A549 (cell line): Measurements from ENCODE around the gene MYRF.

Experiments used
- CTCF ChIP-seq: fragments of >200 bp; sonication (Bioruptor Twin); formaldehyde crosslinking; IDR thresholded peaks from 3 replicates; pipeline ENCODE4 v1.5.1; 2016
- HOXA7 ChIP-seq: fragments of 250-450 bp; sonication (Bioruptor Pico); IDR thresholded peaks from 2 replicates; pipeline ENCODE4 v1.5.0; 2020; ENCODE audit warnings: mild to moderate bottlenecking, moderate library complexity
- MAFK ChIP-seq: fragments of 450-650 bp; IDR thresholded peaks from 2 replicates; pipeline ENCODE4 v1.6.1; 2014; ENCODE audit not compliant: partially characterized antibody
- RFX5 ChIP-seq: fragments of 450-650 bp; IDR thresholded peaks from 2 replicates; pipeline ENCODE4 v1.7.1; 2014; ENCODE audit warnings: antibody characterized with exemption, mild to moderate bottlenecking, moderate library complexity
- TF ChIP-seq, protein P1 (sequence below): IDR thresholded peaks from 2 replicates; pipeline ENCODE4 v1.6.1; 2012; ENCODE audit warnings: low read depth, borderline replicate concordance
- TF ChIP-seq, protein P2 (sequence below): fragments of >200 bp; sonication (Bioruptor Twin); formaldehyde crosslinking; IDR thresholded peaks from 2 replicates; pipeline ENCODE4 v1.6.1; 2016

DNA sequence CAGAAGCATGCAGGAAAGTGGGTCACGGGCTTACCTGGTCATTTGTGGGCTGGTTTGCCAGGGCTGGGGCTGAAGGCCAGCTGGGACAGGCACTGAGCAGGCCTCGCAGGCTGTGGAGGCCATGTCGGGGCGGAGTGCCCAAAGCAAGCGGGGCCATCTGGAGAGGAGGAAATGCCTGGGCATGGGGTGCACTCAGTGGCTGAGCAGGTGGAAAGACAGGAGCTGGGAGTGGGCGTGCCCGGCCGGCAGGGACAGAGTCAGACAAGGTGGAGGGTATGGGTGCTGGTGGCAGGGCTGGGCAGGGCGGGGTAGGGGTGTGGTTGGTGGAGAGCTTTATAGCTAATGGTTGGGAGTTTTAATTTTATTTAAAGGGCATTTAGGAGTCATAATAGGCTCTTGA is 44.9 kb upstream of the MYRF start:
- no peak for TF ChIP-seq CTCF
- no peak for TF ChIP-seq MAFK
- TF ChIP-seq RFX5 = no peak
- TF ChIP-seq, protein P1, sequence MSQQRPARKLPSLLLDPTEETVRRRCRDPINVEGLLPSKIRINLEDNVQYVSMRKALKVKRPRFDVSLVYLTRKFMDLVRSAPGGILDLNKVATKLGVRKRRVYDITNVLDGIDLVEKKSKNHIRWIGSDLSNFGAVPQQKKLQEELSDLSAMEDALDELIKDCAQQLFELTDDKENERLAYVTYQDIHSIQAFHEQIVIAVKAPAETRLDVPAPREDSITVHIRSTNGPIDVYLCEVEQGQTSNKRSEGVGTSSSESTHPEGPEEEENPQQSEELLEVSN = no peak
- no peak for TF ChIP-seq HOXA7 (CRISPR knock-in tag)
- TF ChIP-seq, protein P2, sequence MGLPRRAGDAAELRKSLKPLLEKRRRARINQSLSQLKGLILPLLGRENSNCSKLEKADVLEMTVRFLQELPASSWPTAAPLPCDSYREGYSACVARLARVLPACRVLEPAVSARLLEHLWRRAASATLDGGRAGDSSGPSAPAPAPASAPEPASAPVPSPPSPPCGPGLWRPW = no peak
